HEK293T (cell line): Measurements from ENCODE around the gene PARD6A.

Experiments
- BHLHE40 ChIP-seq: fragments of 450-650 bp; IDR thresholded peaks from 2 replicates; pipeline ENCODE4 v1.6.1; 2016; ENCODE audit warnings: mild to moderate bottlenecking, moderate library complexity, borderline replicate concordance
- FOXK2 ChIP-seq: fragments of 450-650 bp; IDR thresholded peaks from 2 replicates; pipeline ENCODE4 v1.6.1; 2016; ENCODE audit warnings: mild to moderate bottlenecking
- FOXM1 ChIP-seq: fragments of 450-650 bp; IDR thresholded peaks from 2 replicates; pipeline ENCODE4 v1.6.1; 2017; ENCODE audit warnings: mild to moderate bottlenecking, borderline replicate concordance

GRCh38 chr16:67685388-67686112 lies 24.8 kb downstream of the PARD6A start:
- TF ChIP-seq FOXK2 (no peak), FOXM1 (no peak), BHLHE40 (no peak)
